GM21786 (cell line): ENCODE data around the gene DTL.

Experiments used
- ATAC-seq: cut with Tn5 transposase; IDR thresholded peaks from one replicate; pipeline ENCODE4 v1.9.1; 2021; ENCODE audit not compliant: unreplicated experiment

The DTL gene

GRCh38 chr1:212089560-212090163 lies 54.1 kb downstream of the DTL start:
- no peak for ATAC-seq

GRCh38 chr1:212091438-212092121 lies 56.0 kb downstream of the DTL start:
- ATAC-seq = no peak

- ATAC-seq = no peak
Observed at GRCh38 chr1:212097360-212097759, 61.8 kb downstream of the DTL start.

GRCh38 chr1:212098310-212098709 lies 62.8 kb downstream of the DTL start:
- ATAC-seq = no peak

GRCh38 chr1:212098771-212099170 lies 63.2 kb downstream of the DTL start:
- ATAC-seq = no peak

- ATAC-seq = no peak
Observed at GRCh38 chr1:212101251-212101650, 65.7 kb downstream of the DTL start.

GRCh38 chr1:212101735-212102134 lies 66.2 kb downstream of the DTL start:
- ATAC-seq = no peak

- ATAC-seq = no peak
Observed at GRCh38 chr1:212104586-212105325, 69.2 kb downstream of the DTL start.

GRCh38 chr1:212106286-212106792 lies 70.8 kb downstream of the DTL start:
- ATAC-seq = no peak

- no peak for ATAC-seq
Observed at GRCh38 chr1:212107481-212107880, 71.9 kb downstream of the DTL start.

GRCh38 chr1:212108187-212108586 lies 72.6 kb downstream of the DTL start:
- ATAC-seq = no peak

- no peak for ATAC-seq
Observed at GRCh38 chr1:212108981-212109380, 73.4 kb downstream of the DTL start.

GRCh38 chr1:212109728-212110127 lies 74.2 kb downstream of the DTL start:
- ATAC-seq = no peak

- no peak for ATAC-seq
Observed at GRCh38 chr1:212110617-212111016, 75.1 kb downstream of the DTL start.

GRCh38 chr1:212111536-212111935 lies 76.0 kb downstream of the DTL start:
- no peak for ATAC-seq

GRCh38 chr1:212113706-212114105 lies 78.2 kb downstream of the DTL start:
- no peak for ATAC-seq

GRCh38 chr1:212118167-212118871 lies 82.8 kb downstream of the DTL start:
- ATAC-seq = no peak

GRCh38 chr1:212118872-212119260 lies 83.3 kb downstream of the DTL start:
- ATAC-seq = no peak

GRCh38 chr1:212119397-212119837 lies 83.9 kb downstream of the DTL start:
- no peak for ATAC-seq

- ATAC-seq = no peak
Observed at GRCh38 chr1:212119863-212120262, 84.3 kb downstream of the DTL start.

GRCh38 chr1:212121779-212122178 lies 86.2 kb downstream of the DTL start:
- no peak for ATAC-seq
